B cell (primary cell): Measurements from ENCODE around the gene INTS15.

Source experiments
- CTCF ChIP-seq: fragments of 200-600 bp; IDR thresholded peaks from one replicate; pipeline ENCODE4 v1.8.0; 2022; ENCODE audit warnings: antibody characterized with exemption, mild to moderate bottlenecking
- EZH2 ChIP-seq: IDR thresholded peaks from 2 replicates; pipeline ENCODE4 v1.6.1; 2012; ENCODE audit warnings: borderline replicate concordance, low read depth, mild to moderate bottlenecking, moderate library complexity, low read length; ENCODE audit not compliant: insufficient read depth, poor library complexity, severe bottlenecking

- TF ChIP-seq CTCF = no peak
- TF ChIP-seq EZH2 = no peak
Observed at GRCh38 chr7:6650086-6650485, 60.3 kb downstream of the INTS15 start.
